DMS79 treated with DMSO at 0.1 percent for 48 hours (cell line): ENCODE results near the gene KCNQ2.

Experiments
- DNase-seq: peaks from one replicate; lab custom pipeline; 2025; lab: John Stamatoyannopoulos, UW

KCNQ2 gene

DNA sequence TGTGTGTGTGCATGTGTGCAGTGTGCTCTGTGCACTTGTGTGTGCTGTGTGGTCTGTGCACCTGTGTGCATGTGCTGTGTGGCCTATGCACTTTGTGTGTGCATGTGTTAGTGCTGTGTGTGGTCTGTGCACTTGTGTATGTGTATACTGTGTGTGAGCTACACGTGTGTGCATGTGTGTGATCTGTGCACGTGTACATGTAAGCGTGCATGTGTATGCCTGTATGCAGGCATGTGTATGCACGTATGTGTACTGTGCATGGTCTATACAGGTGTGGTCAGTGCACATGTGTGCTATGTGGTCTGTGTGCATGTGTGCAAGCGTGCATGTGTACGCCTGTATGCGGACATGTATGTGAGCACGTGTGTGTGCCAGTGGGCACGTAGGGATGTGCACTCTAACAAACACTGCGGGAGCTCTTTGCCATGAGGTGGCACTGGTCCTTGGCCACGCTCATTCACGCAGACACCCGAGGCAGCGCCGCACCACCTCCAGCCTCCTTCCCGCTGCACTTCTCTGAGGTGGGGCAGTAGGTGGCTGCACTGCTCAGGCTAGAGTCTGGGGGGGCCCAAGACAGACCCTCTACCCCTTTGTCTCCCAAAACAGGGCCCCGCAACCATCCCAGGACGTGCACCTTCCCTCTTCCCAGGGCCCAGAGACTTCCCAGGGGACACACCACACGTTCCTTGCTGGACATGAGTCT, 68.9 kb downstream of the KCNQ2 start:
- DNase-seq = no peak

DNA sequence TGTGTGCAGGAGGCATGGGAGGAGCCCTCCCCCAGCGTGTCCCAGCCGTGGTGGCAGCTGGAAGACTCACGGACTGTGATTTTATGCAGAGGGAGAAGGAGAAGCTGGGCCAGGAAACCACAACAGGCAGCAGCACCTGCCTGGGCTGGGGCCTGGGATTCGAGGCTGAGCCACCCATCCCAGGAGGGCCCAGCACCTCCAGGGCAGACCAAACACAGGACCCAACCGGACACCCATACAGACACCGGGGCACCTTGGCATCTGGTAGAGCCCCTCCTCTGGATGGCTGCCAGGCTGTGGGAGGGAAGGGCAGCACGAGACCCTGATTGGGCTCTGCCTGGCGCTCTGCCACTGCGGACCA, 69.6 kb downstream of the KCNQ2 start:
- peak; percentile 71 for DNase-seq

GRCh38 chr20:63402181-63402859, 70.1 kb downstream of the KCNQ2 start:
- DNase-seq = peak; percentile 47

- no peak for DNase-seq
Observed at GRCh38 chr20:63401384-63402110, 70.9 kb downstream of the KCNQ2 start.

DNA sequence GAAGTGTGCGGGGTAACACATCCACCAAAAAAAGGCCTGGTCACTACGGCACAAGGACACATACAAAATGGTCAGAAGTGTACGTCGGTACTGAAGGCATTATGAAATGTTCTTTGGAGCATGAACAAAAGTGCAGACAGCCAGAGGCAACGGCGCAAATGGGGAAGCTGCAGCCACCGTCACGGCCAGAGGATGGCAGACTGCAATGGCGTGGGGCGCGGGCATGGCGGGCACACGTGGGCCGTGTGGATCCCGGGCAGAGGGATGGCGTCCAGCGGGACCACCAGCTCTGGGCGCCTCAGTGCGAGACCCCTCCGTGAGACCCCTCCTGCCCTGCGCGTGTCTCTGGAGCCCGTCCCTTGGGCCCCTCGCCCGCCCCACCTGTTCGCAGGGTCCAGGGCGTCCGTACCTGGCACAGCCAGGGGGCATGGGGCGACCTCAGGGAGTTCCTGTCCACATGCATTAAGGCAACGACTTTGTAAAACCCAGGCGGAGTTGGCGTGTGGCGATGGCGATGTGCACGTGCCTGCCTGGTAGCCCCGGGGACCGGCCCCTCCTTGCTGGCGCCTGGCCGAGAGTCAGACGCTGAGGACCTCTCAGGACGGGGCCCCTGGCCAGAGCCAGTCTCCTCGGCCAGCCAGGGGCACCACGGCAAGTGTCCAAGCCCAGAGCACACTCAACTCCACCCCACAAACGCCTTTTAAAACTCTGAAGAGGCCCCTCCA, 71.8 kb downstream of the KCNQ2 start:
- peak; percentile 14 for DNase-seq

GRCh38 chr20:63399596-63400375, 72.7 kb downstream of the KCNQ2 start:
- no peak for DNase-seq

DNA sequence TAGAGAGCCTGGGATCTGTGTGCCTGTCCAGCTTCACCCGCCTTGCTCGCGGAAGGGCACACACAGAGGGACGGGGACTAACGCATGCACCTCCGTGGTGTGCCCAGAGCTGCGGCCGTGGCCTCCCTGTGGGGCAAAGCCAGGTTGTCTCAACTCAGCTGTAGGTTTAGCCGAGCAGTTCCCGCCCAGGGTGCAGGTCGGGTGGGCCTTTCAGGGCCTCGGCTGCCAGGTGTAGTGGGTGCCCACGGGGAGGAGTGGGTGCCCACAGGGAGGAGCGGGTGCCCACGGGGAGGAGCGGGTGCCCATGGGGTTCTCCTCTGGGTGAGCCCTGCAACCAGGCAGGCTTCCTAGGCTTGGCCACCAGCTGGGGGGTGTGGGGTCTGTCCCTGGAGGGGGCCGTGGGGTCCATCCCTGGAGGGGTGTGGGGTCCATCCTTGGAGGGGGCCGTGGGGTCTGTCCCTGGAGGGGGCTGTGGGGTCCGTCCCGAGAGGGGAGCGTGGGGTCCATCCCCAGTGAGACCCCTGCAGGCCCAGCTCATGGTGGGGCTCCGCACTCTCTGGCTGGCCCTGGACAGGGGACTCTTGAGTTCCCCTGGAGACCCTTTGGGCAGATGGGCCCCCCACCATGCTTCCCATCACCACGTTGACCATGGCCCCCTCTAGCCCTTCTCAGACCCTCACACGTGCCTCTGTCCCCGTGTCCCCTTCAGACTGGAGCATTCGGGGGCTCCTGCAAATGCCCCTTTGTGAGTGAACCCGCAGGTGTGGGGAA, 73.5 kb downstream of the KCNQ2 start:
- DNase-seq = no peak

GRCh38 chr20:63397946-63398450, 74.5 kb downstream of the KCNQ2 start:
- no peak for DNase-seq

- no peak for DNase-seq
Observed at GRCh38 chr20:63397155-63397843, 75.2 kb downstream of the KCNQ2 start.

DNA sequence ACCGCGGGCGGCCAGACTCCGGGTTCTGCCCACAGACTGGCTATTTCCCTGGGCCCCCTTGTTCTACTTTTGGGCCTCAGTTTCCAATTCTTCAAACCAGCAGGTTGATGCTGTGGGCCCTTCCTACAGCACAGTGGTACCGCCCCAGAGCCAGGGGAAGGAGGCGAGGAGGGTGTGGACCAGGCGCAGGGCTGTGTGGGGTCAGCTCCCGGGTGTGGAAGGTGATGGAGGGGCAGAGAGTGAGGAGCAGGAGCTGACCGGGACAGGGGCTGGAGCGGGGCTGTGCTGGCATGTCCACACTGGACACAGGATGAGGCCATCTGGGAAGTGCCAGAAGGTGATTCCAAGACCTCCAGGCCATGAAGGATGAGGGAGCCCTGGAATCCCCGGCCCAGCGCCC, 76.2 kb downstream of the KCNQ2 start:
- no peak for DNase-seq

DNA sequence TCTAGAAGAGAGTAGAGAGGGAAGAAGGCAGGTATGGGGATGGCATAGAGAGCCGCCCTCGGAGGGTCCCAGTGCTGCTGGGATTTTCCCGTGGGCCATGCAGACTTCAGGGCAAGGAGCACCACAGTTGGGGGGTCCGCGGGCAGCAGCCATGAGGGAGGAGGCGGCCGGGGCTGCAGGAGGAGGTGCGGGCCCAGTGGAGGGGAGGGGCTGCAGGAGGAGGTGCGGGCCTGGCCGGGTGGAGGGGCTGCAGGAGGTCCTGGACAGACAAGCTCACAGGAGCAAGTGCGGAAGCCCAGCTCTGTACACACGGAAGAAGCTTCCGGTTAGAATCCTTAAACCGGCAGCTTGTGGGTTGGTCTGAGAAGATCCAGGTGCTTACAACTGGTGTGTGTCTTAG, 76.7 kb downstream of the KCNQ2 start:
- DNase-seq = no peak

GRCh38 chr20:63394920-63395455, 77.5 kb downstream of the KCNQ2 start:
- DNase-seq = no peak

DNA sequence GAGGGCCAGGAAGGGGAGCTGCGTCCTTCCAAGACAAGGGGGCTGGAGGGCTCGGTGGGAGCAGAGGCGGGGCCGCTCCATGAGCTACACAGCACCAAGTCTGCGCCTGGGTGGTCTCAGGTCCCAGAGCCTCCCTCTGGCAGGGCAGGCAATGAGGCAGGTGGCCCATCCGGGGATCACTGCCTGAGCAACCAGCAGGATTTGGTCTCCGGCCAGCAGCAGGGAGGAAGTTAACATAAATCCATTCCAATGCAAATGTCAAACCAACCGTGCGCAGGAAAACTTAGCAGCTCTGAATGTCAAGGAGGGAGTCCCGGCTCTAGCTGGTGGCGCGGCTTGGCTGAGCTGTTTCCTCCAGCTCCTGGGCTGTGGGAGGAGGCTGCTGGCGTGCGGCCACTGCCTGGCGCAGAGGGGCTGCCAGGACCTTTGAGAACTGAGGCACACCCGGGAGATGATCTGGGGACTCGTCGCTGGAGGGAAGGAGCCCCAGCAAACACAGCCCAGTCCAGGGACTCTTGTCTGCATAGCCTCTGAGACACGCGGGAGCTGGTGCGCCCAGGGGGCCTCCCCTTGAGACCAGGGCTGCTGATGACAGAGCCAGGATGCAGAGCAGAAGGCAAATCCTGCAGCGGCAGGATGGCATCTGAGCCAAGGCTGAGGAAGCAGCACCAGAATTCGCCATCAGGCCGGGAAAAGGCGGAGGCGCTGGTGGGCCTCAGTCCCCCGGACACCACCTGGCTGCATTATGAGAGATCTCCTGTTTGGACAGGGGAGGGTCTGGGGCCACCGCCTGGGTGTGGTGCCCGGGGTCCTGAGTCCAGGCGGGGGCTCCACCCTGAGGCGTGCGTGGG, 78.2 kb downstream of the KCNQ2 start:
- DNase-seq = peak; percentile 82

DNA sequence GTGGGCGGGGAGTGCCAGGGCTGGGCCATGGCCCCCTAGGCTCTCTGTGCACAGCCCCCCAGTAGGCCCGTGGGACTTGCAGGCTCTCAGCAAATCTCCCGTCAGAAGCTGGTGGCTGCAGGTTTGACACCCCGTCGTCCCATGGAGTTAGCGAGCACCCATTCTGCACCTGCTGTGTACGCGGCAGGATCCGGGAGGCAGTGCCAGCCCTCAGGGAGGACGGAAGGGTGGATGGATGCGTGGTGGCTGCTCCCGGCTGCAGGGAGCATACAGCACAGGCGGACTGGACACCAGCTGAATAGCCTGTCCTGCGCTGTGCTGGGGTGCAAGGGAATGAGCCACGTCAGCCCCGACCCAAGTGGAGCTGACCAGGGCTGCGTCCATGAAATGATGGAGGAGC, 78.9 kb downstream of the KCNQ2 start:
- no peak for DNase-seq

- no peak for DNase-seq
Observed at GRCh38 chr20:63392465-63393365, 79.7 kb downstream of the KCNQ2 start.

GRCh38 chr20:63387917-63388316, 84.5 kb downstream of the KCNQ2 start:
- DNase-seq = no peak

GRCh38 chr20:63387393-63387792, 85.1 kb downstream of the KCNQ2 start:
- DNase-seq = no peak

GRCh38 chr20:63386491-63386890, 86.0 kb downstream of the KCNQ2 start:
- peak; percentile 60 for DNase-seq
